ENCODE data around the gene NFATC3. TPM values are rescaled to one million over a fixed set of nuclear protein-coding genes. Genes with fewer than 3 reads are reported as not detected.
A peak's percentile ranks its signal among the peaks of the same experiment; 100 is the strongest.

The NFATC3 gene
- total RNA-seq, 2 experiments from 2014 or later = 84.8 to 94.4 TPM

- ATAC-seq (ENCODE audit: poor library complexity) = no peak
- peak overlapping the region; percentile 71 for H3K27ac Mint-ChIP-seq
- POLR2A ChIA-PET = interaction anchor here (0.8 to 1.5 kb wide), 4 partner anchors 11 to 76 kb away, joined by 3 to 4 read pairs (median 3); partner anchors contain the start of genes PLA2G15, PRMT7, SLC7A6 and SLC7A6OS
Observed at GRCh38 chr16:68234188-68235107, 149.3 kb downstream of the NFATC3 start.

DNA sequence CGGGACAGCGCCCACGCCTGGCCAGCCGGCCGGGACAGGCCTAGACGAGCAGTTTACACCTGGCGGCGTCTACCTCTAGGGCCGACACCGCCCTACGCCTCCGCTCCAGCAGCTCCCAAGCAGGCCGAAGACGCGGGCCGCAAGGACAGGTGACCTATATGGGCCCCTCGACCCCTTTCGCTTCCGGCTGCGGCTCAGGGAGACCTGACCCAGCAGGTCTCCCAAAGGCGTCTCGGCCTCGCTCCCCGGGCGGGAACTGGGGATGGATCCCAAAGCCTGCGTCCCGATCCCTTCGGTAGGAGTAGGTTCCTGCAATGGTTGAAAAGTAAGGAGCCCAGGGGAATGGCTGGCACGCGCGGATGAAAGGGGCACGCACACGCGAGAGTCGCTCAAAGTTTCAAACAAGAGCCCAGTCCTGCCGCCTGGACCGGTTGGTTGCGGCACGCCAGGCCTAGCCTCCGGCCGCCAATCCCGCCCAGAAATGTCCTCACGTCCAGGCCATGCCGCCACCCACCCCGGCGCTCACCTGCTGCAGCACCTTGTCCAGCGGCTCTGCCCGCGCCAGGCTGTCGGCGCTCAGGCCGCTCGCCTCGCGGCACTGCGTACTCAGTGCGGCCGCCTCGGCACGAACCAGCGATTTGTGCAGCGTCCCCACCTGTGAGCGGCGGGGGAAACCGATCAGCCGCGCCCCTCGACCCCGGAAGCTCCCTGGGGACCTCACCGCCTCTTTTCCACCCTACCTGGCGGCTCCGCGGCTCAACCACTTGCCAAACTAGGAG, 150.1 kb downstream of the NFATC3 start:
- Histone ChIP-seq H3K27ac (ENCODE audit: low read depth in 1 of 2, low read length in 2 of 2) (peak overlapping the region in 1 of 2 donors; percentile 53), H3K36me3 (ENCODE audit: insufficient read depth, low read length) (peaks cover 7% of the 10 kb centered on the region), H3K4me1 (ENCODE audit: insufficient read depth, low read length) (peaks cover 41% of the 10 kb centered on the region), H3K9me3 (ENCODE audit: control insufficient read depth in 1 of 2, insufficient read depth in 1 of 2, low read length in 2 of 2) (peaks cover 0 to 9% of the 10 kb centered on the region in 2 experiments), H3K27me3 (ENCODE audit: control insufficient read depth in 1 of 2, insufficient read depth in 2 of 2, low read length in 2 of 2) (no peaks in the 10 kb centered on the region), H3K4me3 (ENCODE audit: low read length) (no peak overlapping the region)
- ChIA-PET POLR2A (interaction anchor here (1.0 to 3.2 kb wide), 6 partner anchors 9 to 148 kb away, joined by 3 to 10 read pairs (median 4); partner anchors contain the start of genes PLA2G15, PRMT7, SLC7A6 and SLC7A6OS), CTCF (interaction anchor here (1.1 kb wide), 1 partner anchor 51 kb away, joined by 3 read pairs; no protein-coding TSS in a partner anchor)
- H3K36me3 Mint-ChIP-seq (ENCODE audit: low read depth) = no peaks in the 10 kb centered on the region
- peak overlapping the region; percentile 87 for H3K4me3 Mint-ChIP-seq
- no peak for TF ChIP-seq CTCF (IDR thresholded peaks at IDR 0.05)
- H3K9me3 Mint-ChIP-seq = no peaks in the 10 kb centered on the region
- H3K4me1 Mint-ChIP-seq (ENCODE audit: low read depth) = peaks cover 35% of the 10 kb centered on the region
- H3K27me3 Mint-ChIP-seq = no peaks in the 10 kb centered on the region
- intact Hi-C loops (cut with DNase I, micrococcal nuclease) = loop anchor here in 1 of 2 experiments (5.0 to 10.0 kb wide), 3 partner anchors 160 to 950 kb away; partner anchors contain the start of genes RANBP10, SNTB2 and TSNAXIP1
- peak overlapping the region; percentile 71 for H3K27ac Mint-ChIP-seq
- DNase-seq (peak in 3 of 14 experiments; percentile 33 to 60 (median 43)), ATAC-seq (ENCODE audit: poor library complexity) (no peak)

More at GRCh38 chr16:68234188-68235107, 149.3 kb downstream of the NFATC3 start:
- Mint-ChIP-seq H3K4me1 (ENCODE audit: low read depth) (peaks cover 33% of the 10 kb centered on the region), H3K9me3 (no peaks in the 10 kb centered on the region), H3K4me3 (peak overlapping the region; percentile 87), H3K27me3 (no peaks in the 10 kb centered on the region), H3K36me3 (ENCODE audit: low read depth) (peaks cover 2% of the 10 kb centered on the region)
- peaks cover 15% of the 10 kb centered on the region for H3K36me3 ChIP-seq (ENCODE audit: insufficient read depth, low read length)
- H3K9me3 ChIP-seq (ENCODE audit: control insufficient read depth in 1 of 2, insufficient read depth in 1 of 2, low read length in 2 of 2) = peaks cover 0 to 9% of the 10 kb centered on the region in 2 experiments
- intact Hi-C loops (cut with DNase I, micrococcal nuclease) = loop anchor here in 1 of 2 experiments (5.0 to 10.0 kb wide), 3 partner anchors 160 to 950 kb away; partner anchors contain the start of genes RANBP10, SNTB2 and TSNAXIP1
- H3K27me3 ChIP-seq (ENCODE audit: control insufficient read depth in 1 of 2, insufficient read depth in 2 of 2, low read length in 2 of 2) = no peaks in the 10 kb centered on the region
- peak in 1 of 14 experiments; percentile 46 for DNase-seq
- CTCF ChIA-PET = no interaction called here
- peaks cover 34% of the 10 kb centered on the region for H3K4me1 ChIP-seq (ENCODE audit: insufficient read depth, low read length)
- no peak for TF ChIP-seq CTCF (IDR thresholded peaks at IDR 0.05)
- no peak overlapping the region for H3K4me3 ChIP-seq (ENCODE audit: low read length)
- peak overlapping the region in 1 of 2 donors; percentile 43 for H3K27ac ChIP-seq (ENCODE audit: low read depth in 1 of 2, low read length in 2 of 2)

GRCh38 chr16:68235887-68236136, 150.6 kb downstream of the NFATC3 start, which contains the start of gene ESRP2:
TSS of gene ESRP2 (minus strand) at chr16:68236127. CDS start at chr16:68236045, 82 bp downstream.
- no peaks in the 10 kb centered on the region for H3K9me3 Mint-ChIP-seq
- H3K27ac Mint-ChIP-seq = peak within 1 kb of the TSS; percentile 77
- peaks cover 35% of the 10 kb centered on the region for H3K4me1 Mint-ChIP-seq (ENCODE audit: low read depth)
- peaks cover 41% of the 10 kb centered on the region for H3K4me1 ChIP-seq (ENCODE audit: insufficient read depth, low read length)
- H3K36me3 ChIP-seq (ENCODE audit: insufficient read depth, low read length) = peaks cover 3% of the 10 kb centered on the region
- ChIA-PET POLR2A (interaction anchor here (0.6 to 3.2 kb wide), 6 partner anchors 9 to 298 kb away, joined by 3 to 10 read pairs (median 4); partner anchors contain the start of genes PRMT7, SLC7A6 and SLC7A6OS), CTCF (interaction anchor here (1.1 kb wide), 1 partner anchor 52 kb away, joined by 3 read pairs; no protein-coding TSS in a partner anchor)
- intact Hi-C loops (cut with DNase I, micrococcal nuclease) = loop anchor here in 1 of 2 experiments (5.0 to 10.0 kb wide), 3 partner anchors 161 to 949 kb away; partner anchors contain the start of genes RANBP10, SNTB2 and TSNAXIP1
- no peak for DNase-seq
- H3K36me3 Mint-ChIP-seq (ENCODE audit: low read depth) = no peaks in the 10 kb centered on the region
- peak within 1 kb of the TSS; percentile 9 to 53 for H3K27ac ChIP-seq (ENCODE audit: low read depth in 1 of 2, low read length in 2 of 2)
- no peaks in the 10 kb centered on the region for H3K27me3 Mint-ChIP-seq
- no peaks in the 10 kb centered on the region for H3K27me3 ChIP-seq (ENCODE audit: control insufficient read depth in 1 of 2, insufficient read depth in 2 of 2, low read length in 2 of 2)
- ATAC-seq (ENCODE audit: poor library complexity) = no peak
- peak within 1 kb of the TSS; percentile 66 for H3K4me3 ChIP-seq (ENCODE audit: low read length)
- peak within 1 kb of the TSS; percentile 95 for H3K4me3 Mint-ChIP-seq
- no peak for TF ChIP-seq CTCF (IDR thresholded peaks at IDR 0.05)
- peaks cover 0 to 9% of the 10 kb centered on the region in 2 experiments for H3K9me3 ChIP-seq (ENCODE audit: control insufficient read depth in 1 of 2, insufficient read depth in 1 of 2, low read length in 2 of 2)
